ENCODE data around the gene NDUFS6.
"Not testable (repeated sequence)": the region's sequence is repeated elsewhere in the genome, so short reads cannot be mapped to it uniquely, and the experiment has no call there.

The NDUFS6 gene

DNA sequence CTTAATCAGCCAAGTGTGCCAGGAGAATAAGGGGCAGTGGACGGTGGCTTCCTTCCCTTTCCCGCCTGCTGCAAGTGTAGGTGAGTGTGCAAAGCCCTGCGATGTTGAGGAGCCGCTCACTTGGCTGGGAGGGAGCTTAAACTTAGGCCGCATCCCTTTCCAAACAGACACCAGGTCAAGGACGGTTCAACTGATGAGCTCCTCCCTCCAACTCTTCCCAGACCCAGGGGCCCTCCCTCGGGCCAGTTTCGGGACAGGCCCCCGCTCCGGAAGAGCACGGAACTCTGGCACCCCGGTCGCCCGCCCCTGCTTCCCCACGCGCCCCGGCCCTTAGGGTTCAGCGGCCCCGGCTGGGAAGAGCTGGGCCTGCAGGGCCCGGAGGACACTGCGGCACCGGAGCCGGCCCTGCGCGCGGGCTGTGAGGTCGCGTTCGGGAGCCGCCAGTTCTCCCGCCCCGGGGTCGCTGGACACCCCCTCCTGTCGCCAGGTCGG is 2.1 kb upstream of the NDUFS6 start:
- peak; percentile 27 for DNase-seq

DNA sequence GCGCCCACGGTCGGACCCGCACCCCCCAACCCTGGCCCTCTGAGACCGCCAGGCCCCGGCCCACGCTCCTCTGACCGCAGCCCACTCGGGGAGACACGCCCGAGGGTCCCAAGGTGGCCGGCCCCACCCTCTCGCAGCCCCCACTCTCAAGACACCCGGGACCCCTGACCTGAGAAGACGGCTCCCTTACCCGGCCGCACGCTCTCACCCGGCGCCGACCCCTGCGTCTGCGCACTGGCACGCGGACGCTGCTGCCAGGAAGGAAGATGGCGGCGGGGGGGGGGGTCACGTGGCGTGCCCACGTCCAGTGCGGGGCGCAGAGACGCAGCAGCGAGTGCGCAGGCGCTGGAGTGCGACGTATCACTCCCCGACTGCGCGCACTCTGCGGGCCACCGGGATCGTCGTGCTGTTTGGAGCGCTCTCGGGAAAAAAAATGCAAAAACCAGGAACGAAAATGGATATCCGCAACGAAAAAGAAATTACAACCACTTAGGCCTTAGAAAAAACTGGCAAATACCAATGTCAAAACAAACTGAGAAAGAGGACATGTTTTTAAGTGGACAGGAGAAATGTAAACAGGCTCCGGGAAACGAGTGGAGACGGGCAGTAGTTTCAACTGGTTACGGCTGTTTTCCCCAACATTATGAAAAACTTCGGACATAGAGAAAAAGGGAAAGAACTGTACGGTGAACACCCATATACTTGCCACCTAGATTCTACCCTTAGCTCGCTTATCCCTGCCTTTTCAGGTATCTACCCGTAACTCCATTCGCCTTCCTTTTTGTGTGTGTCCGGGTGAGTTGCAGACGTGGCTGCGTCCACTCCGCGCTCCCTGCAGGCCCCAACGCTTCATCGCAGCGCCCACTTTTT is 1.4 kb upstream of the NDUFS6 start, which contains the start of gene MRPL36:
Gene MRPL36 (minus strand): TSS at position 236 of the 870 bp plus-strand sequence. CDS start 902 bp downstream, outside the sequence.
- peak; percentile 96 for DNase-seq

DNA sequence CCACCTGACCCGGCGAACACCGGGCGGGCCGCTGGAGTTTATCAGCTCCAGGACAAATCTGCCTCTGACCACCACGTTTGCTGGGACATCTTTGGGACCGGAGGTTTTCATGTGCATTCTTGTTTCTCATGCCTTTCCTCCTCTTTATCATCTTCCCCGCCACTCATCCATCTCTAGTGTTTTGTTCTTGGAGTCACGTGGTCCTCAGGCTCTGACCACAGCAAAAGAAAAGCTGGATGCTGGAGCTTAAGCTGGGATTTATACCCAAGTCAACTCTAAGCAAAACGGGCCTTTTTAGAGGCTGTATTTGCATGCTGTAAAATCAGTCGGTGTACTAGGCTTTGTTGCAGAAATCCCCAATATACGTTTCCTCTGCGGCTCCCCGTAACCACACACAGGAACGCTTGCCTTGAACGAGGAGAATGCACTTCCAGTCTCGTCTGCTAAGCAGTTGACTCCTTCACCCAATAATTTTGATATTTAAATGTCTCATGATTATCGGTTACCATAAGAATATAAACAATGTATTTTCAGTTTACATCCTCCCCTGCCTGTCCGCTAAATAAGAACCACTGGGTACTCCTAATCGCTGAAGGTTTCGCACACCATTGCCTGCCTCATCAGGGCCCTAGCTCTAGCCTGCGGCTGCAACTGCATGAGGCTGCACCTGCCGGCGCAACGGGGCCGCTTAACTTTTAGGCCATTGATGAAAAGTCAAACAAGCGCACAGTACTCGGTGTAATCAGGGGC is 560 bp upstream of the NDUFS6 start:
- no peak for DNase-seq

DNA sequence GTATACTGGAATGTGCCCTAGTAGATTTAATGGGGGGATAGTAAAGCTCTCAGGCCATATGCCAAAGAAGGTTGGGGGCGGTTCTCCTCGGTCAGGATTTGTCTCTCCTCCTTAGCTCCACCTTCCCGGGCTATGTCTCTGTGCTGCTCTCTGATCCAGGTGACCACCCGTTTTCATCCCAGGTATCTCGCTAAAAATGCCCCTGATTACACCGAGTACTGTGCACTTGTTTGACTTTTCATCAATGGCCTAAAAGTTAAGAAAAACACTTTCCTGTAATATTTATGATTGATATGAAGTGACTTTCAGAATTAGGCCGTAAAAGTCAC is 724 bp downstream of the NDUFS6 start:
- no peak for DNase-seq

DNA sequence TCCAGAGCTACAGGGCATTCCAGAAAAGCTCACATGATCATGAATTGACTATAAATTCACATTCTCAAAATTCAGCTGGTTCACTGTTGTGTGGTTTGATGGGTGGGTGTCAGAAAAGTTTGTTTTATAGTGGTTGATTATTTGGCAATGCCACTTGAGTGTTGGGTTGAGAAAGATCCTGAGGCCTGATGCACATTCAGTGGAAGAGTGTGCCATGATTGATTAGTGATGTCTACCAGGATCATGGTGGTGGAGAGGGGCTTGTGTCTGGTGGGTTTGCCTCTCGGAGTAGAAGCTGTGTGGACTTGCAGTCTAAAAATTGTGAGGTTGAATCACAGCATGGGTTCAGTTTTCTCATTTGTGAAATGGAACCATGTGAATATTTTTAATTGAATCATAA is 2.0 kb downstream of the NDUFS6 start:
- DNase-seq = no peak

DNA sequence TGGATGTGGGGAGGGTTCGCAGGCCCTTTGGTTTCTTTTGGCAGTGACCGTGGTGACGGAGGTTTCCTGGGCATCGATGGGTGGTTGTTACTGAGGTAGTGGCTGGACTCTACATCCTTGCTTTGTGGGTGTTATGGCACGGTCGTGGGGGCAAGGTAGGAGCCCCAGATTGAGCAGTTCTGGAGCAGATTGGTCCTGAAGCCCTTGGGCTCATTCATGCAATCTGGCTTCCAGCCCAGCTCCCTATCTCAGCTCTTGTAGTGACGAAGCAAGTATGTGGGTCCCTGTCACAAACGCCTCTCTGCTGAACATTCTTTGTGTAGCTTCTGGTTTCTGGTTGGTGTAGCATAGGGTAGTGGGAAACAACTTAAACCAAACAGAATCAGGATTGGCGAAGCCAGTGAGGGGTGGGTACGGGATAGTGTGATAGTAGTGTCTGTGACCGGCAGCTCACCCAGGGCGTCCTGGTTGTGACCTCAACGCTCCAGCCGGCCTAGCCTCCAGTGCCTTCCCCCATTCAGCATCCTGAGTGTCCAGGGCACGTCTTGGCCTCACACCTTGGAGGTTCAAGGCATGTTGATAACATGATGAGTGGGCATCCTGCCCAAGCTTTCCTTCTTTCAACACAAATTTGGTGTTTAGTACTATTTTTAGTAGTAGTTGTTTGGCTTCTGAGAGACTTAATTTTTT is 2.9 kb downstream of the NDUFS6 start:
- no peak for DNase-seq

DNA sequence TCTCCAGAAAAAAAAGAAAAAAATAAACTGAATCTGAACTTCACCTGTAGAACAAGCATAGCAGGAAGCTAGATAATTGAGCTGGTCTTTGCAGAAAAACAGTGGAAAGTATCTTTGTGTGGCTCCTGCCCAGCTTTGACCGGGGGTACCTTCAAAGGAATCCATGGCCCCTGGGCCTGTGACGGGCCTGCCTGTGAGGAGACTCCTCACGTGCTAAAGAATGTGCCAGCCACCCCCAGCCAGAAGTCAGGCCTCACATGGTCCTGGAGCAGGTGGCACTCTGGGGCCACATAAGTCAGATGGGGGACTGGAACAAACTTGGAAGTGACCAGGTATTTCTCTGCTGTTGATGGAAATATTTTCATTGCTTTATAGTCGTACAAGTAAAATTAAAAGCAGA is 4.1 kb downstream of the NDUFS6 start:
- DNase-seq = no peak

DNA sequence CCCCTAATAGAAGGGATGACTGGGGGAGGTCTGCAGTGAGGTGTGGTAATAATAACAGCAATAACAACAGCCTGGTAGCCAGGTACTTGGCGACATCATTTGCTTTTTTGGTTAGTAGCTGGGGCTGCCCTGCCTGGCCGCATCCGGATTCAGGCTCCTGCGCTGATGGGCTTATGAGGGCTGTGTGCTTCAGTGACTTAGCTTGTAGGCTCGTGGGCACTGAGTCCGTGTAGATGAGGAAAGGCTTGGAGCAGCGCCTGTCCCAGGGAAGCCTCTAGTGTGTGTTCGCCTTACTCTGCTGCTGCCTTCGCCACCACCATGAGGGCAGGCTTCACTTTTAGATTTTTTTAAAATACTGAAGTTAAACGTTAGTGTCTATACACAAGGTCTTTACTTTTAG is 4.5 kb downstream of the NDUFS6 start:
- DNase-seq = no peak

DNA sequence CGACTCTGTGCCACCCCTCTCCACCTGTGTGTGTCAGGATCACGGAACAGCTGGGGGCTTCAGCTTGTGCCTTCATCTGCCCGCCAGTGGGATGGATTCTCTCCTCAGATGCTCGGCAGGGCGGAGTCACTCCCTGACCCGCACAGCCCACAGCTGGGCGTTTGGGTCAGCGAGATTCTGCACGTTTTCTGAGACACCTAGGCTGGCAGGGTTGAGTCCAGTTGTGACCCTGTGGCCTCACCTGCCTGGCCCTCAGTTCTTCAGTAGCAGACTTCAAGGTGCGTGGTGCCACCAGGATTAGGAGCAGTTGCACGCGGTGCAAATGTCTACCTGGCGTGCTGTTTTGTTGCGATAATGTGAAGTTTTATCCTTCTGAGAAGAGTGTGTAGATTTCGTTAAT is 5.0 kb downstream of the NDUFS6 start:
- DNase-seq = no peak

DNA sequence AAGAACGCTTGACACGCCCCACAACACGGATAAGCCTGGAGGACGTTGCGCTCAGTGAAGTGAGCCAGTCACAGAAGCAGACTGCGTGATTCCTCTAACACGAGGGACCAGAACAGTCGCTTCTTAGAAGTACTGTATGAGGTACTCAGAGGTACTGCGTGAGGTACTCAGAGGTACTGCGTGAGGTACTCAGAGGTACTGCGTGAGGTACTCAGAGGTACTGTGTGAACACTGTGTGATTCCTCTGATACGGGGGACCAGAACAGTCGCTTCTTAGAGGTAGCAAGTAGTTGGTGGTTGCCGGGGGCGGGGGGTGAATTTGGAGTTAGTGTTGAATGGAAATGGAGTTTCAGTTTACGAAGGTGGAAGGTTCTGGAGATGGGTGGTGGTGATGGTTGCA is 5.8 kb downstream of the NDUFS6 start:
- DNase-seq = no peak

DNA sequence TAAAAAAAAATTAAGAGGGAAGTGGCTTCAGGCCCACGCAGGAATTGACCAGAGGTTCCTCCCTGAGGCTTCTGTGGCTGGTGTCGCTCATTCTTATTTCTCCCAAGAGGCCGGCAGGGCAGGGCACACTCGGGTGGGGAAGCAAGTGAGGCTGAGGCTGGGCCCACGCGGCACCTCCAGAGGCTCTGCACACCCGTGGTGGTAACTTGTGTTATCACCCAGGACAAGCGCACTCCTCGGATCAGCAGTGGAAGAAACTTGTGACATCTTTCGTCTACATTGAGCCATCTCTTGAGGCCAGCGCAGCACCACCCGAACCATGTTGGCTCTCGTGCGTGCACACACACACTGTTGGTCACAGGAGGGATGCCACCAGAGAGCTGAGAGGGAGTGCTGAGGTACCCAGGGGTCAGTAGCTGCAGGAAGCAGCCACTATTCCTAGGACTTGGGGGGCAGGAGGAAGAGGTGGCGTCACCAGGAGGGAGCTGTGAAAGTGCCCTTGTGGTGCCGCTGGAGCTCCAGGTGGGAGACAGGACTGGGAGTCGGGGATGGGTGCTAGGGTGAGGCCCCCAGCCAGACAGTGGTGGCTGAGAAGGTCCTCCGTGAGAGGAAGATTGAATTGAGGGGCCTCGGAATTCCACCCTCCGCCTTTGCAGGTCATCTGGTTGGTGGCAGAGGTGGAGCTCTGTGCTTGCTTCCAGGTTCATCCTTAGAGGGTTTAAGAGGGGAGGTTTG is 6.4 kb downstream of the NDUFS6 start:
- peak; percentile 32 for DNase-seq

DNA sequence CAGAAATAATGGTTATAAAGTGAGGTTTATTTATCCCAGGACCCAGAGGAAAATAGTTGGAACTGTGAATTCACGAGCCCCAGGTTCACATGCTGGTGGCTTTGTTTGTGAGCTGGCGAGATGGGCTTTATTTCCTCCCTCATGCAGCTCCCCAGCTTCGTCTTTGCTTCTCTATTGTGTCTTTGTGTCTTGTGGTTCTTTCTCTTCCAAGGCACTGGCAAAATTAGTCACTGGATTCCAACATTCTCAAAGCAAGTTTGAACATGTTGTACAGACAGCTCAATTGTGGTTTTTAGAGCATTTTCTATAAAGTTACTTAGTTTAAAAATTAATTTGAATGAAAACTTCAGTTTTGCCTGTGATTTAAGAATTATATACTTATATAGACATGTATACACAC is 7.2 kb downstream of the NDUFS6 start:
- DNase-seq = no peak

DNA sequence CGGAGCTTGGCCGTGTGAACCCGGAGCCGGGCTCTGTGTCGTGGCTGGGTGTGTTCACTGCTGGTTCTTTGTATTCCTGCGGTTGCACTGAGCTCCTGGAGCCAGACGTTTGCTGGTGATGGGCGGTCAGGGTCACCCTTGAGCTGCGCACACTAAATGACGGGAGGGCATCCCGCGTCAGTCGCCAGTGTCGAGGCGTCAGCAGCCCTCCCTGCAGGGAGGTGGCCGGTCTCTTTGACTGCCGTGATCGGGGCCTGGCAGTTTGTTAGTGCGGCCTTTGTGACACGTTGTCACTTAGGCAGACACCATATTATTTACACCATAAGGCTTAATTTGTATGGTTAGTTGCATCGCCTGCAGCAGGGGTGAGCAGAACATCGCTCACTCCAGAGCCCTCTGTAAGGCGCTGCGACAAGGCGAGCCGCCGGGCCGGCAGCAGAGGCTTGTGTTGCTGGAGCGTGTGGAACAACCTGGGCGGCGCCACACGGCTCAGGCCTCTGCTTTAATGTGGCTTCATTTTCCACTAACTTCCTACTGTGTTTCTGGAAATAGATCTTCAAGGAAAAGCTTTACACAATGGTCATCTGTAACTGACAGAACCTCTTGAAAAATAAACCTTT is 8.3 kb downstream of the NDUFS6 start:
- no peak for DNase-seq

DNA sequence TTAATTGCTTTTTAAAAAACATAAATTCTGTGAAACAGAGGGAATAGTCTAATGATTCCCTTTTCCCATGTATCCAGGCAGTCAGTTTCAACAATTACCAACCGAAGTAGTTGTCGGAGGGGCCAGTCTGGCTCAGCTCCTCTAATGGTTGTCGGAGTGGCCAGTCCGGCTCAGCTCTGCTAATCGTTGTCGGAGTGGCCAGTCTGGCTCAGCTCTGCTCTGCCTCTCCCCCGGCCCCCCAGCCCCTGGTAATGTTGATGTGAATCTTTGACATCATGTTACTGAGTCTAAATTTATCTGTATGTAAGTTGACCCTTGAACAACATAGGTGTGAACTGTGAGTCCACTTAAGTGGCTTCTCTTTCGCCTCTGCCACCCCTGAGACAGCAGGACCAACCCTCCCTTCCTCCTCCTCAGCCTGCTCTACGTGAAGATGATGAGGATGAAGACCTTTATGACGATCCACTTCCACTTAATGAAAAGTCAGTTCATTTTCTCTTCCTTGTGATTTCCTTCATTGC is 9.4 kb downstream of the NDUFS6 start:
- no peak for DNase-seq

DNA sequence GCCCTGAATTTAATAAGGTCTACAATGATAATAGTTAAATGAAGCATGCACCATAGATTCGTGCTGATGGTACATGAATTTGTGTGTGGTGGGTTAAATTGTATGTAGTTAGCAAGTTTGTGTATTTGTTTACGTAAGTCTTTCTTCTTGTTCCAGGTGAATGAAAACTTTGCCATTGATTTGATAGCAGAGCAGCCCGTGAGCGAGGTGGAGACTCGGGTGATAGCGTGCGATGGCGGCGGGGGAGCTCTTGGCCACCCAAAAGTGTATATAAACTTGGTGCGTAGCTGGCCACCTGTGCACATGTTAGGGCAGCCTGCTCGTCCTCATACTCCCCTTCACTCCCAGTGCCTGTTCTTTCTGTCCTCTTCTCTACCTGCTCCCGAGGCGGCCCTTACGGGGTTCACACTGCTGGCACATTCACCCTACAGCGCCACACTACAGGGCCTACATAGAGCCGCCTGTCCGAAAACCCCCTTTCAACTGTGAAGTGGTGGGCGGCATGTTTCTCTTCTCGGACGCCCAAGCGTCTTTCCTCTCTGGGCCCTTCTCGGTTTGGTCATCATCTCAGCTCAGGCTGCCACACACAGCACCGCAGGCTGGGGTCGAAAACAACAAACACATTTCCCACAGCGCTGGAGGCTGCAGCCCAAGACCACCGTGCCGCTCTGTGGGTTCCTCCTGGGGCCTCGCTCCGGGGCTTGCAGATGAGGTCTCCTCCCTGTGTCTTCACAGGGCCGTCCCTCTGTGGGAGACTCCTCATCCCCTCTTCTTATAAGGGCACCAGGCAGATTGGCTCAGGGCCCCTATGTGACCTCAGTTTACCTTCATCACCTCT is 13.2 kb downstream of the NDUFS6 start:
- DNase-seq = no peak

DNA sequence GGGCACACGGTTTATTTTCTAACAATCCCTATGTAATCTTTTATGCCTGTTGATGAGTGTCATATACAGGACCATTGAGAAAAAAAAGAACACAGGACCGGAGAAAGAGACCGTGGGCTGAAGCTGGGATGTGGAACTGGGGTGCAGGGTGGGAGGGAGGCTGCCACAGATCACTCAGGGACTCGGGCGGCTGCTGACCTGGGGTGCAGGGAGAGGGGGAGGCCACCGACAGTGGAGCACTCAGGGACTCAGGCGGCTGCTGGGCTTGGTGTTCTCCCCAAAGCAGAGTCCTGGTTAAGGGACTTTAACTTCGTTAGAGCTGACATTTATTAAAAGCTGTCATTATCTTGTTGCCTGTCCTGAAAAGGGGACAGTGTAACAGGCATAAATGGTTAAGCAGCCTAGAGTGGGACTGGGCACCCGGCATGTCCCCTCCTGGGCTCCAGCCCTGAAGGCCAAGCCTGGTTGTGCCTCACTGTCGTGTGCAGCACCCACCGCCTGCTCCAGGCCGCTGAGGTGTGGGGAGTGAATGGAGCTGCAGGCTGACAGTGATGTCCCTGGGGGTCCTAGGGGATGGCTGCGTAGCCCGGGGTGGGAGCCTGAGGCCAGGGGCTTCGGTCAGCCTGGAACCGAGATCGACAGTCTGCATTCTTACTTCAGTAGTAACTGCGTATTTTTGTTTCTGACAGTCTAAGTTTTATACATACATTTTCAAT is 14.0 kb downstream of the NDUFS6 start:
- DNase-seq = no peak

DNA sequence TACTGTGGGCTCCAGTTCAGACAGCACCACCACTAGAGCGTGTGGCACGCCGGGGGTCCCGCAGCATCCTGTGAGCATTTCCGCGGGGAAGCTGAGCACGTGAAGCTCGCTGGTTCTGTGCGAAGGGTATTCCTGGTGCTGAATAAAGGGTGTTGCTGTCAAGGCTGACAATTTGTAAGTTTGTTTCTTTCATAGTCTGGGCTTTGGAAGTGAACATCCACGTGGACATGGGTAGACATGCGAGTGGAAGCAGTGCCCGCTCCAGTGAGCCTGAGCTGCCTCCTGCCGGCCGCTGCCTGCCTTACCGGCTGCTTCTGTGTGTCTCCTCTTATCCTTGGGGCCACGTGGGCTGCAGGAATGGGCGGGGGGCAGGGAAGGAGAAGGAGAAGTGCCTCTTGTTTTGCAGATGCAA is 14.7 kb downstream of the NDUFS6 start:
- DNase-seq = no peak

DNA sequence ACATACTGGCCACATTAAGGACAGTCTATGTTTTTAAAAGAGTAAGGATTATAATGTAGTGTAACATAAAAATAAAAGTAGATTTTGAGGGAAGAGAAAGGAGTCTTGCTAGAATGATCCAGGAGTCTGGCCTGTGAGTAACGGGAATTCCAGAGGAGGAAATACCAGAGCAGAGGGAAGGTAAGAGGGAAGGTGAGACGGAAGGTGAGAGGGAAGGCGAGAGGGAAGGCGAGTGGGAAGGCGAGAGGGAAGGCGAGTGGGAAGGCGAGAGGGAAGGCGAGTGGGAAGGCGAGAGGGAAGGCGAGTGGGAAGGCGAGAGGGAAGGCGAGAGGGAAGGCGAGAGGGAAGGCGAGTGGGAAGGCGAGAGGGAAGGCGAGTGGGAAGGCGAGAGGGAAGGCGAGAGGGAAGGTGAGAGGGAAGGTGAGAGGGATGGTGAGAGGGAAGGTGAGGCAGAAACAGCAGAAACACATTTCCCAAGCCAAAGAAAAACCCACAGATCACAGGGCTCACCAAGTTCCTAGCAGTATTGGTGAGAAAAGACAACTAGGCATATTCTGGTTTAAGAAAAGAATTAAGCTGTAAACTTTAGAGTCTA is 15.4 kb downstream of the NDUFS6 start:
- not testable (repeated sequence) for DNase-seq

DNA sequence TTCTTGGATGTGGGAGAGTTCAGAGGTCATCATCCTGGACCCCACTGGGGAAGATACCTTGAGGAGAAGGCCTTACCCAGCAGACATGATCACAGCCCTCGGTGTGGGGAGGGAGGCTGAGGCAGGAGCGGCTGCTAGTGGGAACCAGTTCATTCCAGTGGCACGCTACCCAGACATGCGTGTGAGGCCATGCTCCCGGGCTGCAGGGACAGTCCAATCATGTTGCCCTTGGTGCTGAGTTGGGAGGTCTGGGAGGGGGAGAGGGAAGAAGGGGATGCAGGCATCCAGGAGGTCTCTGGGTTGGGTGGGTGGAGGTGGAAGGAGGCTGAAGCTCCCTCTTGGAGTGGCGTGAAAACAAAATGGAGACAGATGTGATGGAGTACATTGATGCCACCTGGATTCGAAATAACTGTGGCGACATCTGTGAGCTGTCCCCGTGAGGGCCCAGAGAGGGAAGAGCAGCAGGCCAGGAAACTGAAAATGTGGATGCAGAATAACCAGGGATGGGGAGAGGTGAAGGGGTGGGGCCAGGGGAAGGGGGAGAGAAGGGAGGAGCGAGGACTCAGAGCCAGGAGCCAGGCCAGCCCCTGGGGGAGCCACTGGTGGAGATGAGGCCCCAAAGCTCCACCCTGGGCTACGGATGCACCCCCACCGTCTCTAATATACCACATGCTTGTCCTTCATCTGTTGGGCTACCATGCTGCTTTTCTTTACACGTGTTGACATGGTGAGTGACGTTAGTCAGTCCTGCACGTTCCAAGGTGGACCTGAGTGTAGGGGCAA is 16.2 kb downstream of the NDUFS6 start:
- no peak for DNase-seq

Data from inflammatory macrophage treated with lipopolysaccharide for 4 hours (primary cell).